Astrocyte (in vitro differentiated cells and primary cell): ENCODE results near the gene ATXN1. TPM values are rescaled to one million over a fixed set of nuclear protein-coding genes. Genes with fewer than 3 reads are reported as not detected.

Experiments
- DNase-seq: peaks from one replicate; pipeline ENCODE4 v3.0.0-alpha.2; 2010; ENCODE audit warnings: low read depth
- FAIRE-seq: peaks from 2 replicates; lab custom pipeline; 2011; peaks lifted over from hg19 to GRCh38; lab: Jason Lieb, UNC
- H2AFZ ChIP-seq: 2 replicates; pipeline ENCODE4 v1.6.0; 2012; ENCODE audit warnings: low read depth, low read length, inconsistent platforms
- H3K27ac ChIP-seq: 2 replicates; pipeline ENCODE4 v1.5.1; 2011; ENCODE audit warnings: low read depth, low read length, inconsistent platforms
- H3K27me3 ChIP-seq: 2 replicates; pipeline ENCODE4 v1.6.0; 2011; ENCODE audit warnings: low read length, inconsistent platforms; ENCODE audit not compliant: insufficient read depth
- H3K36me3 ChIP-seq: 2 replicates; pipeline ENCODE4 v1.5.1; 2011; ENCODE audit warnings: low read length, inconsistent platforms; ENCODE audit not compliant: insufficient read depth
- H3K4me1 ChIP-seq: 2 replicates; pipeline ENCODE4 v1.5.1; 2011; ENCODE audit warnings: low read length, inconsistent platforms; ENCODE audit not compliant: insufficient read depth
- H3K4me2 ChIP-seq: 2 replicates; pipeline ENCODE4 v1.6.0; 2012; ENCODE audit warnings: low read length, inconsistent platforms
- H3K4me3 ChIP-seq: 2 replicates; pipeline ENCODE4 v1.5.1; 2011; ENCODE audit warnings: low read depth, mild to moderate bottlenecking, low read length, inconsistent platforms; ENCODE audit not compliant: insufficient read depth
- H3K79me2 ChIP-seq: 2 replicates; pipeline ENCODE4 v1.6.0; 2012; ENCODE audit warnings: mild to moderate bottlenecking, low read length, inconsistent platforms; ENCODE audit not compliant: insufficient read depth
- H3K9ac ChIP-seq: 2 replicates; pipeline ENCODE4 v1.6.0; 2012; ENCODE audit warnings: mild to moderate bottlenecking, low read length, inconsistent platforms
- H3K9me3 ChIP-seq: 2 replicates; pipeline ENCODE4 v1.5.1; 2012; ENCODE audit warnings: low read depth, mild to moderate bottlenecking, low read length, inconsistent platforms; ENCODE audit not compliant: insufficient read depth
- H4K20me1 ChIP-seq: 2 replicates; pipeline ENCODE4 v1.6.0; 2012; ENCODE audit warnings: low read length, inconsistent platforms; ENCODE audit not compliant: insufficient read depth
- H3K27ac Mint-ChIP-seq: one replicate; pipeline ENCODE4 v1.8.0; 2021; ENCODE audit warnings: mild to moderate bottlenecking, mixed read lengths; ENCODE audit not compliant: unreplicated experiment
- H3K27me3 Mint-ChIP-seq: one replicate; pipeline ENCODE4 v1.8.0; 2021; ENCODE audit warnings: low read depth, mixed read lengths; ENCODE audit not compliant: unreplicated experiment
- H3K36me3 Mint-ChIP-seq: one replicate; pipeline ENCODE4 v1.8.0; 2021; ENCODE audit warnings: low read depth, mixed read lengths; ENCODE audit not compliant: unreplicated experiment
- H3K4me1 Mint-ChIP-seq: one replicate; pipeline ENCODE4 v1.8.0; 2021; ENCODE audit warnings: low read depth, mixed read lengths; ENCODE audit not compliant: unreplicated experiment
- H3K4me3 Mint-ChIP-seq: one replicate; pipeline ENCODE4 v1.8.0; 2021; ENCODE audit warnings: mild to moderate bottlenecking, moderate library complexity, mixed read lengths; ENCODE audit not compliant: unreplicated experiment
- H3K9me3 Mint-ChIP-seq: one replicate; pipeline ENCODE4 v1.8.0; 2021; ENCODE audit warnings: mild to moderate bottlenecking, mixed read lengths; ENCODE audit not compliant: unreplicated experiment
- CTCF ChIP-seq: IDR thresholded peaks from 2 replicates; pipeline ENCODE4 v1.5.1; 2011; ENCODE audit warnings: low read depth, mild to moderate bottlenecking, inconsistent platforms, low read length, moderate library complexity; ENCODE audit not compliant: insufficient read depth
- EZH2 ChIP-seq: IDR thresholded peaks from 2 replicates; pipeline ENCODE4 v1.6.1; 2012; ENCODE audit warnings: mild to moderate bottlenecking, low read length, inconsistent platforms; ENCODE audit not compliant: insufficient read depth
- total RNA-seq: library from RNA; stranded (reverse); gene quantifications from 2 replicates; pipeline ENCODE4 v1.2.1, GENCODE V29; 2021

ATXN1 gene
- total RNA-seq, 1 donor from 2014 or later: 70.9 TPM

- DNase-seq (peak; percentile 88), FAIRE-seq (no peak)
- Histone ChIP-seq H3K79me2 (peaks cover 5% of the 10 kb centered on the region), H3K4me3 (no peak overlapping the region), H3K4me2 (peak overlapping the region; percentile 66), H3K36me3 (no peaks in the 10 kb centered on the region), H3K9ac (no peak overlapping the region), H3K9me3 (no peaks in the 10 kb centered on the region), H2AFZ (no peak overlapping the region), H4K20me1 (peaks cover 6% of the 10 kb centered on the region), H3K27ac (peak overlapping the region; percentile 66), H3K27me3 (no peaks in the 10 kb centered on the region), H3K4me1 (peaks cover 26% of the 10 kb centered on the region)
- TF ChIP-seq CTCF (no peak), EZH2 (no peak)
- H3K36me3 Mint-ChIP-seq: peaks cover 23% of the 10 kb centered on the region
- peak overlapping the region; percentile 80 for H3K27ac Mint-ChIP-seq
- H3K27me3 Mint-ChIP-seq: no peaks in the 10 kb centered on the region
- no peaks in the 10 kb centered on the region for H3K9me3 Mint-ChIP-seq
- no peak overlapping the region for H3K4me3 Mint-ChIP-seq
- peaks cover 31% of the 10 kb centered on the region for H3K4me1 Mint-ChIP-seq
These were observed 121.4 kb downstream of the ATXN1 start for GRCh38 chr6:16639684-16640480.

- peaks cover 5% of the 10 kb centered on the region for H4K20me1 ChIP-seq
- no peak overlapping the region for H3K27ac Mint-ChIP-seq
- H2AFZ ChIP-seq: no peak overlapping the region
- no peaks in the 10 kb centered on the region for H3K27me3 Mint-ChIP-seq
- H3K36me3 ChIP-seq: no peaks in the 10 kb centered on the region
- no peak overlapping the region for H3K4me3 Mint-ChIP-seq
- peaks cover 47% of the 10 kb centered on the region for H3K4me1 Mint-ChIP-seq
- DNase-seq: peak; percentile 33
- H3K27me3 ChIP-seq: no peaks in the 10 kb centered on the region
- H3K9me3 Mint-ChIP-seq: no peaks in the 10 kb centered on the region
- FAIRE-seq: no peak
- no peak overlapping the region for H3K9ac ChIP-seq
- H3K9me3 ChIP-seq: no peaks in the 10 kb centered on the region
- H3K4me3 ChIP-seq: no peak overlapping the region
- H3K4me1 ChIP-seq: peaks cover 26% of the 10 kb centered on the region
- H3K79me2 ChIP-seq: peaks cover 11% of the 10 kb centered on the region
- TF ChIP-seq CTCF: no peak
- TF ChIP-seq EZH2: no peak
- no peak overlapping the region for H3K4me2 ChIP-seq
- H3K36me3 Mint-ChIP-seq: peaks cover 18% of the 10 kb centered on the region
- H3K27ac ChIP-seq: no peak overlapping the region
These were observed 123.6 kb downstream of the ATXN1 start for GRCh38 chr6:16637635-16638034.
